Tibial nerve (tissue), 4 donors: Measurements from ENCODE around the gene ATP8A1.

Experiments used
- EP300 ChIP-seq, 2 donors: sonication (generic); formaldehyde crosslinking; IDR thresholded peaks; one replicate each; pipeline ENCODE4 v1.6.1; 2017; ENCODE audit warnings: antibody characterized with exemption in 2 of 2, mild to moderate bottlenecking in 1 of 2
- TF ChIP-seq, protein P1 (sequence below), 5 experiments: fragments of 200-600 bp in 3 of 5; fragments of 450-650 bp in 2 of 5; sonication (generic) in 3 of 5; IDR thresholded peaks; one replicate each; pipeline ENCODE4 v1.5.1; 2016 to 2019; ENCODE audit warnings: antibody characterized with exemption in 5 of 5, mild to moderate bottlenecking in 3 of 5, moderate library complexity in 2 of 5

DNA sequence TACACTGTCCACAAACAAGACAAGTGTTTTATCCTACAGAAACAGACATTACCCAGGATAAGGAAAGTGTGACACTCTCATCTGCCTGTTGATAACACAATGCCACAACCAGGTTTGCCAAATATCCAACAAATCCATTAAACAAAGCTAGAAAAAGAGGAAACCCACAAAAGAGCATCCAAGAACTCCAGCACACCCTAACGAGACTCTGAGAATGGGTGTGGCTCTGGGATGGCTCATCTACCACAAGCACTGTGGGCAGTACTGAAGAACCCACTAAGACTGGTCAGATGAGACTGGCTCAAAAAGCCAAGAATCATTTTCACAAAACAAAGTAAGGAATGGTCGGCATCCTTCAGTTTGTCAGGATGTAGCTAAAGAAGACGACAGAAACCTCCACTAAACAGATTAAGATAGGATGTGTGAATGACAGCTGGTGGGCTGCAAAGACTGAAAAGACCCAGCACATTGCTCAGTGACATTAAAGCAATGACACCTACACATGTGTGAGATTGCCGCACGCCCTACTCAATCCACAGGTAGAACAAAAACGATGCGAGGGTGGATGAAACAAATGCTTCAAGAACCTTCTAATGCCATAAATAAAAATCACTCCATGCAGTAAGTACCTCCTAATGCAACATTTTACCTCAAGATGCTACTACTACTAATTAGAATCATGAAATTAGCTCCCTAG, 14.7 kb downstream of the ATP8A1 start:
- TF ChIP-seq, protein P1, sequence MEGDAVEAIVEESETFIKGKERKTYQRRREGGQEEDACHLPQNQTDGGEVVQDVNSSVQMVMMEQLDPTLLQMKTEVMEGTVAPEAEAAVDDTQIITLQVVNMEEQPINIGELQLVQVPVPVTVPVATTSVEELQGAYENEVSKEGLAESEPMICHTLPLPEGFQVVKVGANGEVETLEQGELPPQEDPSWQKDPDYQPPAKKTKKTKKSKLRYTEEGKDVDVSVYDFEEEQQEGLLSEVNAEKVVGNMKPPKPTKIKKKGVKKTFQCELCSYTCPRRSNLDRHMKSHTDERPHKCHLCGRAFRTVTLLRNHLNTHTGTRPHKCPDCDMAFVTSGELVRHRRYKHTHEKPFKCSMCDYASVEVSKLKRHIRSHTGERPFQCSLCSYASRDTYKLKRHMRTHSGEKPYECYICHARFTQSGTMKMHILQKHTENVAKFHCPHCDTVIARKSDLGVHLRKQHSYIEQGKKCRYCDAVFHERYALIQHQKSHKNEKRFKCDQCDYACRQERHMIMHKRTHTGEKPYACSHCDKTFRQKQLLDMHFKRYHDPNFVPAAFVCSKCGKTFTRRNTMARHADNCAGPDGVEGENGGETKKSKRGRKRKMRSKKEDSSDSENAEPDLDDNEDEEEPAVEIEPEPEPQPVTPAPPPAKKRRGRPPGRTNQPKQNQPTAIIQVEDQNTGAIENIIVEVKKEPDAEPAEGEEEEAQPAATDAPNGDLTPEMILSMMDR (IDR thresholded peaks at IDR 0.05), result no peak
- no peak for TF ChIP-seq EP300 (IDR thresholded peaks at IDR 0.05)
